GM21390 (cell line): ENCODE measurements around the gene TOGARAM2.
"Not testable (repeated sequence)": the region's sequence is repeated elsewhere in the genome, so short reads cannot be mapped to it uniquely, and the experiment has no call there.

Experiments
- ATAC-seq: cut with Tn5 transposase; IDR thresholded peaks from one replicate; pipeline ENCODE4 v1.9.1; 2021; ENCODE audit not compliant: unreplicated experiment

Gene TOGARAM2

GRCh38 chr2:29071032-29071975 is 90.2 kb downstream of the TOGARAM2 start:
- ATAC-seq, result no peak

GRCh38 chr2:29072251-29072650 is 91.2 kb downstream of the TOGARAM2 start:
- ATAC-seq, result no peak

- no peak for ATAC-seq
Measured at GRCh38 chr2:29072971-29073725, 92.0 kb downstream of the TOGARAM2 start.

- no peak for ATAC-seq
Measured at GRCh38 chr2:29073933-29074332, 92.8 kb downstream of the TOGARAM2 start.

GRCh38 chr2:29074411-29074810 is 93.3 kb downstream of the TOGARAM2 start, which contains the start of gene PCARE:
Gene PCARE, minus strand, starts transcription at chr2:29074523. Its CDS starts 262 bp downstream, at chr2:29074261.
- no peak for ATAC-seq

GRCh38 chr2:29075894-29076705 is 95.0 kb downstream of the TOGARAM2 start:
- no peak for ATAC-seq

GRCh38 chr2:29079887-29080286 is 98.8 kb downstream of the TOGARAM2 start:
- ATAC-seq, result no peak

GRCh38 chr2:29080886-29081743 is 100.0 kb downstream of the TOGARAM2 start:
- no peak for ATAC-seq

GRCh38 chr2:29082804-29083495 is 101.9 kb downstream of the TOGARAM2 start:
- peak; percentile 66 for ATAC-seq

GRCh38 chr2:29084554-29084953 is 103.5 kb downstream of the TOGARAM2 start:
- no peak for ATAC-seq

- not testable (repeated sequence) for ATAC-seq
Measured at GRCh38 chr2:29090311-29090710, 109.2 kb downstream of the TOGARAM2 start.

- no peak for ATAC-seq
Measured at GRCh38 chr2:29096969-29097368, 115.9 kb downstream of the TOGARAM2 start.

- ATAC-seq, result no peak
Measured at GRCh38 chr2:29097569-29097968, 116.5 kb downstream of the TOGARAM2 start.

GRCh38 chr2:29100564-29100963 is 119.5 kb downstream of the TOGARAM2 start:
- ATAC-seq, result no peak
